Body of pancreas (tissue), 4 donors: ENCODE measurements around the gene GTF2E1. TPM values are rescaled to one million over a fixed set of nuclear protein-coding genes. Genes with fewer than 3 reads are reported as not detected.

ENCODE experiments used
- ATAC-seq: fragments of 150-250 bp; one replicate; pipeline ENCODE4 v1.9.1; 2016
- DNase-seq, 4 donors: peaks; one replicate each; pipeline ENCODE4 v3.0.0-alpha.2; 2019
- H3K27ac ChIP-seq, 4 donors: fragments of 200-600 bp; sonication (generic); 1 replicate in 3 of 4; 2 replicates in 1 of 4; pipeline versions ENCODE4 v1.5.1 to v1.6.1; 2016 to 2019; ENCODE audit warnings: mild to moderate bottlenecking in 1 of 4, mixed read lengths in 1 of 4, moderate library complexity in 1 of 4
- H3K27me3 ChIP-seq, 2 donors: fragments of 200-600 bp; sonication (generic); one replicate each; pipeline ENCODE4 v1.6.0; 2016; ENCODE audit warnings: mild to moderate bottlenecking in 1 of 2
- H3K36me3 ChIP-seq, 2 donors: fragments of 200-600 bp; sonication (generic); replicated peaks in 1 of 2; 2 replicates each; pipeline ENCODE4 v1.5.1; 2016; ENCODE audit warnings: low read depth in 2 of 2; ENCODE audit not compliant: insufficient read depth in 1 of 2
- H3K4me1 ChIP-seq: fragments of 200-600 bp; sonication (generic); one replicate; pipeline ENCODE4 v1.6.0; 2016
- H3K4me3 ChIP-seq, 2 donors: fragments of 200-600 bp; sonication (generic); 1 replicate in 1 of 2; 2 replicates in 1 of 2; pipeline ENCODE4 v1.5.1; 2016 to 2019
- H3K9me3 ChIP-seq, 3 donors: fragments of 200-600 bp; sonication (generic); 1 replicate in 2 of 3; 2 replicates in 1 of 3; pipeline ENCODE4 v1.5.1; 2016
- CTCF ChIP-seq, 7 experiments: fragments of 450-650 bp in 4 of 7; fragments of 200-600 bp in 3 of 7; sonication (generic) in 3 of 7; IDR thresholded peaks; one replicate each; pipeline ENCODE4 v1.5.1; 2016 to 2019; ENCODE audit warnings: antibody characterized with exemption in 7 of 7
- POLR2A ChIP-seq, 3 donors: fragments of 450-650 bp; IDR thresholded peaks; one replicate each; pipeline ENCODE4 v1.6.1; 2016; ENCODE audit warnings: antibody characterized with exemption in 3 of 3, mild to moderate bottlenecking in 2 of 3
- WGBS, 2 donors: methylation state at CpG; one replicate each; pipeline ENCODE4 v1.1.5; 2017; 5-methylcytosine and 5-hydroxymethylcytosine counted together
- intact Hi-C: fragments of 100-400 bp; cut with DNase I; formaldehyde crosslinking; loops from one replicate; pipeline ENCODE4 v1.15.1; 2023
- total RNA-seq, 2 donors: library from RNA; depleted of rRNA; stranded (reverse); fragments of >200 nt; gene quantifications; one replicate each; pipeline ENCODE4 v1.1.0, GENCODE V29; 2016

Gene GTF2E1
- total RNA-seq, 2 donors from 2014 or later: 3.6 to 5.9 TPM

- intact Hi-C loops: loop anchor here (10.0 kb wide), 1 partner anchor 229 kb away; no protein-coding TSS in a partner anchor
- no peak for TF ChIP-seq POLR2A (IDR thresholded peaks at IDR 0.05)
- TF ChIP-seq CTCF (IDR thresholded peaks at IDR 0.05): no peak
- Histone ChIP-seq H3K36me3 (no peaks in the 10 kb centered on the region), H3K4me1 (no peaks in the 10 kb centered on the region), H3K27ac (no peak overlapping the region), H3K4me3 (no peak overlapping the region), H3K27me3 (no peaks in the 10 kb centered on the region), H3K9me3 (no peaks in the 10 kb centered on the region)
- ATAC-seq (no peak), DNase-seq (no peak)
- 86 to 94% methylated on average over 1 of the region's 1 CpG for WGBS, 2 donors
These were observed 51.1 kb downstream of the GTF2E1 start for GRCh38 chr3:120793601-120794000.

- Histone ChIP-seq H3K4me3 (no peak overlapping the region), H3K27ac (no peak overlapping the region), H3K4me1 (no peaks in the 10 kb centered on the region), H3K9me3 (no peaks in the 10 kb centered on the region), H3K36me3 (no peaks in the 10 kb centered on the region), H3K27me3 (no peaks in the 10 kb centered on the region)
- peak; percentile 49 to 76 (median 71) for TF ChIP-seq CTCF (IDR thresholded peaks at IDR 0.05)
- no peak for TF ChIP-seq POLR2A (IDR thresholded peaks at IDR 0.05)
- peak; percentile 62 to 84 (median 79) for DNase-seq
- intact Hi-C loops: loop anchor here (10.0 kb wide), 1 partner anchor 230 kb away; no protein-coding TSS in a partner anchor
- peak; percentile 84 for ATAC-seq
- WGBS, 2 donors: 51 to 52% methylated on average over 5 of the region's 5 CpGs
These were observed 52.6 kb downstream of the GTF2E1 start for GRCh38 chr3:120795017-120795648.

DNA sequence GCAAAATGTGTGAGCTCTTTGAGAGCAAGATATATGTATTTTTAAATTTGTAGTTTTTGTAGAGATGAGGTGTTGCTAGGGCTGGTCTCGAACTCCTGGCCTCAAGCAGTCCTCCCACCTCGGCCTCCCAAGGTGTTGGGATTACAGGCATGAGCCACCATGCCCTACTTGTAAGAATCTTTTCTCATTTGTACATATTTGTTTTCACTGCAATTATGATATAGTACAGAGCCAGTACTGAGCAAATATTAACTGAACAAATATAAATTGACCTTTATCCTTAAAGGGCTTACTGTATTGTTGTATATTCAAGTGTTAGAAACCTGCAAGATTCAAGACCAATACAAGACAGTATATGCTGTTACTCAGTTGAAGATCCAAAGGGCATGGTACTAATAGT lies 53.4 kb downstream of the GTF2E1 start:
- no peaks in the 10 kb centered on the region for H3K27me3 ChIP-seq
- H3K4me3 ChIP-seq: no peak overlapping the region
- H3K27ac ChIP-seq: no peak overlapping the region
- no peak for TF ChIP-seq POLR2A (IDR thresholded peaks at IDR 0.05)
- TF ChIP-seq CTCF (IDR thresholded peaks at IDR 0.05): no peak
- intact Hi-C loops: loop anchor here (10.0 kb wide), 1 partner anchor 231 kb away; no protein-coding TSS in a partner anchor
- WGBS, 2 donors: 22 to 26% methylated on average over 2 of the region's 2 CpGs
- no peaks in the 10 kb centered on the region for H3K9me3 ChIP-seq
- no peaks in the 10 kb centered on the region for H3K4me1 ChIP-seq
- DNase-seq (peak in 3 of 4 donors; percentile 12 to 26 (median 18)), ATAC-seq (peak; percentile 44)
- H3K36me3 ChIP-seq: no peaks in the 10 kb centered on the region

DNA sequence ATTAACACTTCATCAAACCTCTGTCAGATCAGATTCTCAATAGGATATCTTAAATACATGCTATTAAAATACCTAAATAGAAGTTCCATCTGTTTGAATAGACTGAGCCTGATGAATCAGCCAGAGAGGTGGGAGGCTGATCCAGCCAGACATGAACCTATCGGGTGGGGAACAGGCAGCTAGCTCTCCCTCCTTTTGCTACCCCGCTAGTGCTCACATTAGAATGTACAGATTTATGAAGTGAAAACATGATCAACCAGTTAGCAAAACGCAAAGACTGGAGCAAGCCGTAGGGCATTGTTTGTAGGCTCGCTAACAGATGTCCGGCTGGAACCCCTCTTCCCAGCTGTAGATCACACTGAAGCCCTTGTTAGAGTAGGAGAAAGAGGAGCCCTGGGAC lies 54.4 kb downstream of the GTF2E1 start:
- 87% methylated on average over 6 of the region's 6 CpGs for WGBS, 2 donors

More for the DNA sequence above, 54.4 kb downstream of the GTF2E1 start:
- TF ChIP-seq POLR2A (IDR thresholded peaks at IDR 0.05) (no peak), CTCF (IDR thresholded peaks at IDR 0.05) (no peak)
- Histone ChIP-seq H3K36me3 (no peaks in the 10 kb centered on the region), H3K27me3 (no peaks in the 10 kb centered on the region), H3K9me3 (no peaks in the 10 kb centered on the region), H3K4me3 (no peak overlapping the region), H3K27ac (no peak overlapping the region), H3K4me1 (no peaks in the 10 kb centered on the region)
- no peak for DNase-seq
- ATAC-seq: no peak
- intact Hi-C loops: loop anchor here (10.0 kb wide), 1 partner anchor 232 kb away; no protein-coding TSS in a partner anchor
